ENCODE data around the gene HOXB5.

Gene HOXB5

DNA sequence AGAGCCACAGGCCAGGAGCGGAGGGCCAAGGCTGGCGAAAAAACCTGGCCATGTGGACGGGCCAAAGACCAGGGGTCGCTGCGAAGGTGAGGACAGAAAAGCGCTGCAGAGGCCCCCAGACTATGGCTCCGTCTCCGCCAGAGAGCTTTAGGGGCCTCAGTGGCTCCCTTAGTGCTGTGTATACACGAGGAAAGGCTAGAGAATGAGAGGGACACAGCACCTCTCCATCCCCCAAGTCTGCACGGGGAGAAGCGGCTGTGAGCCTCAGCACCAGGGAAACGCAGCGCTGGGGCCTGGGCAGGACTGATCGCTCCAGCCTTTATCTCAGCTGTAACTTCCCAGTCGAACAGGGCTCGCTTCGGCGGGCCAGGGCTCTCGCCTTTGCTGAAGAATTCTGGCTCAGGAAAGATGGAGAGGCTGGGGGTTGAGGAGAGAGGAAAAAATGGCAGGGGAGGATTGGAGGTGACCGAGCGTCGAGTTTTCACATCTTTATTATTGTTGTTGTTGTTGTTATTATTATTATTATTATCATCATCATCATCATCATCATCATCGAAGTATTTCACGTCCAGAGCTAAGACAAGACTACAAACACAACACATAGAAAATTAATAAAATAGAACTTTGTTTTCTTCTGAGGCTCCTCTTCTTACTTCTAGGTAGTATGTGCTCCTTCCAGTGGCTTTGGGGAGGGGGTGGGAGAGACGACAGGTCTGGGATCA, 1.9 kb upstream of the HOXB5 start:
- CTCF ChIA-PET, result no interaction called here
- H3K27ac ChIP-seq, result no peak overlapping the region
- DNase-seq (ENCODE audit: low spot score), result no peak
- POLR2A ChIA-PET (ENCODE audit: low non-redundant PET), result no interaction called here
- TF ChIP-seq, protein P1, sequence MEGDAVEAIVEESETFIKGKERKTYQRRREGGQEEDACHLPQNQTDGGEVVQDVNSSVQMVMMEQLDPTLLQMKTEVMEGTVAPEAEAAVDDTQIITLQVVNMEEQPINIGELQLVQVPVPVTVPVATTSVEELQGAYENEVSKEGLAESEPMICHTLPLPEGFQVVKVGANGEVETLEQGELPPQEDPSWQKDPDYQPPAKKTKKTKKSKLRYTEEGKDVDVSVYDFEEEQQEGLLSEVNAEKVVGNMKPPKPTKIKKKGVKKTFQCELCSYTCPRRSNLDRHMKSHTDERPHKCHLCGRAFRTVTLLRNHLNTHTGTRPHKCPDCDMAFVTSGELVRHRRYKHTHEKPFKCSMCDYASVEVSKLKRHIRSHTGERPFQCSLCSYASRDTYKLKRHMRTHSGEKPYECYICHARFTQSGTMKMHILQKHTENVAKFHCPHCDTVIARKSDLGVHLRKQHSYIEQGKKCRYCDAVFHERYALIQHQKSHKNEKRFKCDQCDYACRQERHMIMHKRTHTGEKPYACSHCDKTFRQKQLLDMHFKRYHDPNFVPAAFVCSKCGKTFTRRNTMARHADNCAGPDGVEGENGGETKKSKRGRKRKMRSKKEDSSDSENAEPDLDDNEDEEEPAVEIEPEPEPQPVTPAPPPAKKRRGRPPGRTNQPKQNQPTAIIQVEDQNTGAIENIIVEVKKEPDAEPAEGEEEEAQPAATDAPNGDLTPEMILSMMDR (conservative IDR thresholded peaks at IDR 0.05; ENCODE audit: low read depth), result no peak

DNA sequence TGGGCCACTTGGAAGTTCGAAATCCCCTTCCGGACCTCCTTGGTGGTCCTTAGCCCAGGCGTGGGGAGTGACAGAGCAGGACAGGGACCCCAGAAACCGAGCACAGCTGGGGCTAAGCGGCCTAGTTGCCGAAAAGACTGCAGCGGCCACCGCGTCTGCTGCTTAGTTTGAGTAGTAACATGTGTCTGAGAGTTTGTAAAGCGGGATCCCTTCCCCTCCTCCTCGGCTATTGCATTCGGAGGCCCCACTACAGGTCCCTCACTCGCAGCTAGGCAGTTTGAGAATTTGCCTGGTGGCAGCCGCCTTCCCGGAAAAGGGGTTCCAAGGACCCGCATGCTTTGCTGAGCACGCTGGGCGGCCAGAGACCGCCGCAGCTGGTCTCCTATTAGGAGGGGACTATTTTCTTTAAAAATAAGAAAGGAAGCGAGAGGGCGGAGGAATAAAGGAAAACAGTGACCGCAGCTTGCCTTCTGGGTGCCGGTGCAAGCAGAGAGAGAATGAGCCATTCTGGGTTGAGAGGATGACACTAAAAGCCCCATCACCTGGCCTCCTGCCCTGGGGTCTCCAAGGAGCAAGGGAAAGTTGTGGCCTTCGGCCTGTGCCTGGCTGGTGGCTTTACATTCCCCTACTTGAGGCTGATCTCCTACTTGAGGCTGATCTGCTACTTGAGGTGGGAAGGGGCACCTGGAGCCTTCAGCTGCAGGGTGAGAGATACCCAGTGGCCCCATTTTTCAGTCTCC, 1.1 kb upstream of the HOXB5 start:
- ChIA-PET CTCF (interaction anchor here (0.7 kb wide), 1 partner anchor 141 kb away, joined by 3 read pairs; no protein-coding TSS in a partner anchor), POLR2A (ENCODE audit: low non-redundant PET) (no interaction called here)
- H3K27ac ChIP-seq, result no peak overlapping the region
- no peak for DNase-seq (ENCODE audit: low spot score)
- TF ChIP-seq, protein P1 (conservative IDR thresholded peaks at IDR 0.05; ENCODE audit: low read depth), result no peak

GRCh38 chr17:48593840-48594537, 410 bp upstream of the HOXB5 start:
- DNase-seq (ENCODE audit: low spot score), result no peak
- POLR2A ChIA-PET (ENCODE audit: low non-redundant PET), result no interaction called here
- CTCF ChIA-PET, result interaction anchor here (0.7 kb wide), 1 partner anchor 141 kb away, joined by 3 read pairs; no protein-coding TSS in a partner anchor
- TF ChIP-seq, protein P1 (conservative IDR thresholded peaks at IDR 0.05; ENCODE audit: low read depth), result no peak
- no peak overlapping the region for H3K27ac ChIP-seq

- no peak for DNase-seq (ENCODE audit: low spot score)
- TF ChIP-seq, protein P1 (conservative IDR thresholded peaks at IDR 0.05; ENCODE audit: low read depth), result no peak
- H3K27ac ChIP-seq, result no peak overlapping the region
- ChIA-PET CTCF (interaction anchor here (0.7 to 1.4 kb wide), 2 partner anchors 10 to 449 kb away, joined by 3 to 4 read pairs; no protein-coding TSS in a partner anchor), POLR2A (ENCODE audit: low non-redundant PET) (no interaction called here)
These were observed 1.0 kb downstream of the HOXB5 start for GRCh38 chr17:48592577-48592976.

DNA sequence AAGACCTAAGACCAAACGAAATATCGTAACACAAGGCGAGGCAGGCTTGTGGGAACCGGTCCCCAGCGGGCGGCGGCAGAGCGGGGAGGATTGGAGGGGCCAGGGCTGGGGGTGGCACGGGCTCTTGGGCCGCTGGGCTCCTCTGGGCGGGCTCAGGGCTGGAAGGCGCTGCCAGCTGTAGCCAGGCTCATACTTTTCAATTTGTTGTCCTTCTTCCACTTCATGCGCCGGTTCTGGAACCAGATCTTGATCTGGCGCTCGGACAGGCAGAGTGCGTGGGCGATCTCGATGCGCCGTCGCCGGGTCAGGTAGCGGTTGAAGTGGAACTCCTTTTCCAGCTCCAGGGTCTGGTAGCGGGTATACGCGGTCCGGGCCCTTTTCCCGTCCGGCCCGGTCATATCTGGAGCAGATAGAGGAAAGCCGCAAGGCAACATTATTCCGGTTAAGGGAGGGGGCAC, 1.5 kb downstream of the HOXB5 start:
- no peak for DNase-seq (ENCODE audit: low spot score)
- CTCF ChIA-PET, result interaction anchor here (1.4 kb wide), 1 partner anchor 10 kb away, joined by 4 read pairs; no protein-coding TSS in a partner anchor
- POLR2A ChIA-PET (ENCODE audit: low non-redundant PET), result no interaction called here
- H3K27ac ChIP-seq, result no peak overlapping the region
- TF ChIP-seq, protein P1 (conservative IDR thresholded peaks at IDR 0.05; ENCODE audit: low read depth), result no peak

Data from RWPE1 (cell line).